PFSK-1 (cell line): ENCODE measurements around the gene FOXP2.

Source experiments
- FOXP2 ChIP-seq: optimal IDR thresholded peaks from 2 replicates; pipeline ENCODE3; 2011; ENCODE audit warnings: borderline replicate concordance, control low read depth, inconsistent platforms; ENCODE audit not compliant: insufficient read depth; ENCODE audit errors: extremely low read length, extremely low read depth
- POLR2AphosphoS5 ChIP-seq: IDR thresholded peaks from 2 replicates; pipeline ENCODE4 v1.6.1; 2012; ENCODE audit warnings: low read depth, mild to moderate bottlenecking, control low read depth, low read length, moderate library complexity
- REST ChIP-seq, 2 experiments: IDR thresholded peaks; 2 replicates each; pipeline versions ENCODE4 v1.6.1 to v1.8.0; 2011 to 2012; ENCODE audit warnings: low read depth in 2 of 2, low read length in 2 of 2, control low read depth in 1 of 2, inconsistent platforms in 1 of 2, mild to moderate bottlenecking in 1 of 2, moderate library complexity in 1 of 2; ENCODE audit not compliant: insufficient read depth in 1 of 2
- SIN3A ChIP-seq: IDR thresholded peaks from 2 replicates; pipeline ENCODE4 v1.6.1; 2012; ENCODE audit warnings: mild to moderate bottlenecking, low read length, moderate library complexity, borderline replicate concordance; ENCODE audit not compliant: insufficient read depth
- TAF1 ChIP-seq: IDR thresholded peaks from 2 replicates; pipeline ENCODE4 v1.6.1; 2012; ENCODE audit warnings: low read length, control low read depth, borderline replicate concordance; ENCODE audit not compliant: insufficient read depth

Gene FOXP2

GRCh38 chr7:114590298-114590697, 175.7 kb downstream of the FOXP2 start:
- TF ChIP-seq SIN3A (no peak), FOXP2 (no peak), TAF1 (no peak), POLR2AphosphoS5 (no peak), REST (IDR thresholded peaks at IDR 0.05; ENCODE audit: insufficient read depth in 1 of 2, low read depth in 2 of 2, low read length in 2 of 2) (no peak)

GRCh38 chr7:114598946-114599345, 184.3 kb downstream of the FOXP2 start:
- TF ChIP-seq FOXP2 (no peak), POLR2AphosphoS5 (no peak), SIN3A (no peak), TAF1 (no peak), REST (IDR thresholded peaks at IDR 0.05; ENCODE audit: insufficient read depth in 1 of 2, low read depth in 2 of 2, low read length in 2 of 2) (no peak)

- no peak for TF ChIP-seq TAF1
- TF ChIP-seq FOXP2: no peak
- TF ChIP-seq REST (IDR thresholded peaks at IDR 0.05; ENCODE audit: insufficient read depth in 1 of 2, low read depth in 2 of 2, low read length in 2 of 2): no peak
- TF ChIP-seq SIN3A: no peak
- TF ChIP-seq POLR2AphosphoS5: no peak
These were observed 191.5 kb downstream of the FOXP2 start for GRCh38 chr7:114606100-114606499.

GRCh38 chr7:114620208-114620607, 205.6 kb downstream of the FOXP2 start:
- TF ChIP-seq SIN3A (no peak), REST (IDR thresholded peaks at IDR 0.05; ENCODE audit: insufficient read depth in 1 of 2, low read depth in 2 of 2, low read length in 2 of 2) (no peak), TAF1 (no peak)

- no peak for TF ChIP-seq TAF1
- no peak for TF ChIP-seq POLR2AphosphoS5
- no peak for TF ChIP-seq SIN3A
- TF ChIP-seq FOXP2: no peak
- no peak for TF ChIP-seq REST (IDR thresholded peaks at IDR 0.05; ENCODE audit: insufficient read depth in 1 of 2, low read depth in 2 of 2, low read length in 2 of 2)
These were observed 207.6 kb downstream of the FOXP2 start for GRCh38 chr7:114622221-114622620.
